Activated naive CD8-positive, alpha-beta T cell treated with anti-CD3 and anti-CD28 coated beads, Interleukin-2, amount 10 ng/mL, durations not matched to agents 7 days and 5 days (primary cell): ENCODE measurements around the gene ZNRF2. TPM values are rescaled to one million over a fixed set of nuclear protein-coding genes. Genes with fewer than 3 reads are reported as not detected.

ENCODE experiments used
- ATAC-seq: fragments of 150-1000 bp; cut with Tn5 transposase; one replicate; pipeline ENCODE4 v1.10.0; 2021; ENCODE audit warnings: low read depth, moderate library complexity
- POLR2A ChIA-PET: fragments of 350-600 bp; sonication (Branson Sonifier 250); formaldehyde crosslinking; loops from one replicate; lab custom pipeline; 2021; ENCODE audit warnings: antibody characterized with exemption; lab: Charles Lee
- DNase-seq: peaks from one replicate; pipeline ENCODE4 v3.0.0; 2021
- H3K27ac Mint-ChIP-seq: one replicate; pipeline ENCODE4 v1.8.0; 2022; ENCODE audit warnings: mild to moderate bottlenecking, mixed read lengths
- H3K27me3 Mint-ChIP-seq: one replicate; pipeline ENCODE4 v1.8.0; 2022; ENCODE audit warnings: mild to moderate bottlenecking, moderate library complexity, mixed read lengths
- H3K36me3 Mint-ChIP-seq: one replicate; pipeline ENCODE4 v1.8.0; 2021; ENCODE audit warnings: mild to moderate bottlenecking, mixed read lengths
- H3K4me1 Mint-ChIP-seq: one replicate; pipeline ENCODE4 v1.8.0; 2021; ENCODE audit warnings: mixed read lengths
- H3K4me3 Mint-ChIP-seq: one replicate; pipeline ENCODE4 v1.8.0; 2022; ENCODE audit warnings: mild to moderate bottlenecking, moderate library complexity, mixed read lengths
- H3K9me3 Mint-ChIP-seq: one replicate; pipeline ENCODE4 v1.8.0; 2021; ENCODE audit warnings: mixed read lengths
- total RNA-seq, 2 experiments: library from RNA; stranded (reverse); gene quantifications; one replicate each; pipeline ENCODE4 v1.2.3, GENCODE V29; 2021

The ZNRF2 gene
- total RNA-seq, 2 experiments from 2014 or later: 27.1 to 28.0 TPM

- DNase-seq (no peak), ATAC-seq (peak; percentile 80)
- no peaks in the 10 kb centered on the region for H3K27me3 Mint-ChIP-seq
- H3K27ac Mint-ChIP-seq: peak overlapping the region; percentile 98
- no peaks in the 10 kb centered on the region for H3K9me3 Mint-ChIP-seq
- POLR2A ChIA-PET: interaction anchor here (0.6 to 3.0 kb wide), 13 partner anchors 8 to 257 kb away, joined by 3 to 30 read pairs (median 4); partner anchors contain the start of genes NOD1 and ZNRF2
- H3K4me3 Mint-ChIP-seq: peak overlapping the region; percentile 87
- H3K36me3 Mint-ChIP-seq: peaks cover 26% of the 10 kb centered on the region
- H3K4me1 Mint-ChIP-seq: peaks cover 37% of the 10 kb centered on the region
Observed at GRCh38 chr7:30322271-30323005, 38.0 kb downstream of the ZNRF2 start.

GRCh38 chr7:30323006-30323355 is 38.6 kb downstream of the ZNRF2 start:
- Mint-ChIP-seq H3K36me3 (peaks cover 26% of the 10 kb centered on the region), H3K9me3 (no peaks in the 10 kb centered on the region), H3K4me1 (peaks cover 37% of the 10 kb centered on the region), H3K4me3 (peak overlapping the region; percentile 87), H3K27me3 (no peaks in the 10 kb centered on the region), H3K27ac (peak overlapping the region; percentile 98)
- peak; percentile 64 for ATAC-seq
- DNase-seq: no peak
- POLR2A ChIA-PET: interaction anchor here (0.6 to 3.0 kb wide), 9 partner anchors 8 to 258 kb away, joined by 4 to 30 read pairs (median 5); partner anchors contain the start of genes NOD1 and ZNRF2

- no peak for DNase-seq
- Mint-ChIP-seq H3K27ac (no peak overlapping the region), H3K9me3 (peaks cover 4% of the 10 kb centered on the region), H3K4me3 (no peak overlapping the region), H3K36me3 (peaks cover 34% of the 10 kb centered on the region), H3K4me1 (peaks cover 50% of the 10 kb centered on the region), H3K27me3 (no peaks in the 10 kb centered on the region)
- POLR2A ChIA-PET: no interaction called here
- ATAC-seq: no peak
Observed at GRCh38 chr7:30327813-30328212, 43.4 kb downstream of the ZNRF2 start.

- Mint-ChIP-seq H3K36me3 (peaks cover 32% of the 10 kb centered on the region), H3K27ac (no peak overlapping the region), H3K9me3 (peaks cover 4% of the 10 kb centered on the region), H3K27me3 (no peaks in the 10 kb centered on the region), H3K4me1 (peaks cover 46% of the 10 kb centered on the region), H3K4me3 (no peak overlapping the region)
- ATAC-seq (no peak), DNase-seq (no peak)
- POLR2A ChIA-PET: interaction anchor here (1.0 kb wide), 1 partner anchor 13 kb away, joined by 4 read pairs; no protein-coding TSS in a partner anchor
Observed at GRCh38 chr7:30328381-30328780, 44.0 kb downstream of the ZNRF2 start.

GRCh38 chr7:30329716-30330115 is 45.3 kb downstream of the ZNRF2 start:
- no peak for ATAC-seq
- Mint-ChIP-seq H3K36me3 (peaks cover 36% of the 10 kb centered on the region), H3K4me1 (peaks cover 48% of the 10 kb centered on the region), H3K9me3 (peaks cover 4% of the 10 kb centered on the region), H3K4me3 (no peak overlapping the region), H3K27ac (peak overlapping the region; percentile 84), H3K27me3 (no peaks in the 10 kb centered on the region)
- POLR2A ChIA-PET: interaction anchor here (1.3 to 2.0 kb wide), 2 partner anchors 8 to 45 kb away, joined by 3 to 19 read pairs; no protein-coding TSS in a partner anchor
- no peak for DNase-seq

GRCh38 chr7:30330134-30331111 is 46.0 kb downstream of the ZNRF2 start:
- H3K27ac Mint-ChIP-seq: peak overlapping the region; percentile 84
- POLR2A ChIA-PET: interaction anchor here (0.6 to 2.0 kb wide), 5 partner anchors 9 to 276 kb away, joined by 3 to 19 read pairs (median 3); no protein-coding TSS in a partner anchor
- DNase-seq (no peak), ATAC-seq (peak; percentile 89)
- peaks cover 4% of the 10 kb centered on the region for H3K9me3 Mint-ChIP-seq
- peaks cover 45% of the 10 kb centered on the region for H3K4me1 Mint-ChIP-seq
- H3K36me3 Mint-ChIP-seq: peaks cover 35% of the 10 kb centered on the region
- H3K4me3 Mint-ChIP-seq: peak overlapping the region; percentile 77
- H3K27me3 Mint-ChIP-seq: no peaks in the 10 kb centered on the region

GRCh38 chr7:30331338-30331737 is 46.9 kb downstream of the ZNRF2 start:
- Mint-ChIP-seq H3K9me3 (peaks cover 4% of the 10 kb centered on the region), H3K4me3 (no peak overlapping the region), H3K27me3 (no peaks in the 10 kb centered on the region), H3K27ac (no peak overlapping the region), H3K36me3 (peaks cover 31% of the 10 kb centered on the region), H3K4me1 (peaks cover 47% of the 10 kb centered on the region)
- POLR2A ChIA-PET: interaction anchor here (0.6 to 2.0 kb wide), 5 partner anchors 10 to 275 kb away, joined by 3 to 19 read pairs (median 3); no protein-coding TSS in a partner anchor
- no peak for DNase-seq
- ATAC-seq: no peak

GRCh38 chr7:30332549-30332948 is 48.2 kb downstream of the ZNRF2 start:
- Mint-ChIP-seq H3K4me1 (peaks cover 41% of the 10 kb centered on the region), H3K27me3 (no peaks in the 10 kb centered on the region), H3K9me3 (peaks cover 4% of the 10 kb centered on the region), H3K36me3 (peaks cover 22% of the 10 kb centered on the region), H3K4me3 (no peak overlapping the region), H3K27ac (no peak overlapping the region)
- POLR2A ChIA-PET: no interaction called here
- ATAC-seq (no peak), DNase-seq (no peak)

GRCh38 chr7:30335763-30336487 is 51.5 kb downstream of the ZNRF2 start:
- ATAC-seq (no peak), DNase-seq (no peak)
- peaks cover 28% of the 10 kb centered on the region for H3K4me1 Mint-ChIP-seq
- H3K27ac Mint-ChIP-seq: no peak overlapping the region
- H3K27me3 Mint-ChIP-seq: no peaks in the 10 kb centered on the region
- no peak overlapping the region for H3K4me3 Mint-ChIP-seq
- POLR2A ChIA-PET: interaction anchor here (1.0 kb wide), 1 partner anchor 13 kb away, joined by 4 read pairs; no protein-coding TSS in a partner anchor
- H3K36me3 Mint-ChIP-seq: peaks cover 31% of the 10 kb centered on the region
- H3K9me3 Mint-ChIP-seq: peaks cover 10% of the 10 kb centered on the region

- POLR2A ChIA-PET: no interaction called here
- H3K4me1 Mint-ChIP-seq: peaks cover 40% of the 10 kb centered on the region
- ATAC-seq: no peak
- H3K36me3 Mint-ChIP-seq: peaks cover 31% of the 10 kb centered on the region
- no peak overlapping the region for H3K27ac Mint-ChIP-seq
- H3K9me3 Mint-ChIP-seq: peaks cover 11% of the 10 kb centered on the region
- DNase-seq: no peak
- no peaks in the 10 kb centered on the region for H3K27me3 Mint-ChIP-seq
- H3K4me3 Mint-ChIP-seq: no peak overlapping the region
Observed at GRCh38 chr7:30344513-30344912, 60.1 kb downstream of the ZNRF2 start.

- ATAC-seq: no peak
- H3K4me1 Mint-ChIP-seq: peaks cover 39% of the 10 kb centered on the region
- DNase-seq: no peak
- H3K27me3 Mint-ChIP-seq: no peaks in the 10 kb centered on the region
- POLR2A ChIA-PET: interaction anchor here (1.5 to 1.8 kb wide), 2 partner anchors 25 to 62 kb away, joined by 9 to 10 read pairs; partner anchors contain the start of gene ZNRF2
- peaks cover 8% of the 10 kb centered on the region for H3K36me3 Mint-ChIP-seq
- H3K27ac Mint-ChIP-seq: peak overlapping the region; percentile 85
- no peaks in the 10 kb centered on the region for H3K9me3 Mint-ChIP-seq
- peak overlapping the region; percentile 68 for H3K4me3 Mint-ChIP-seq
Observed at GRCh38 chr7:30347226-30348082, 63.1 kb downstream of the ZNRF2 start.
